ENCODE results near the gene CPAMD8. TPM values are rescaled to one million over a fixed set of nuclear protein-coding genes. Genes with fewer than 3 reads are reported as not detected.
"Not testable (repeated sequence)": the region's sequence is repeated elsewhere in the genome, so short reads cannot be mapped to it uniquely, and the experiment has no call there.

The CPAMD8 gene
- total and polyA plus RNA-seq, 2 donors (not counting 1 experiment from before 2014, with no cell fraction given) = 1.1 to 2.7 TPM

DNA sequence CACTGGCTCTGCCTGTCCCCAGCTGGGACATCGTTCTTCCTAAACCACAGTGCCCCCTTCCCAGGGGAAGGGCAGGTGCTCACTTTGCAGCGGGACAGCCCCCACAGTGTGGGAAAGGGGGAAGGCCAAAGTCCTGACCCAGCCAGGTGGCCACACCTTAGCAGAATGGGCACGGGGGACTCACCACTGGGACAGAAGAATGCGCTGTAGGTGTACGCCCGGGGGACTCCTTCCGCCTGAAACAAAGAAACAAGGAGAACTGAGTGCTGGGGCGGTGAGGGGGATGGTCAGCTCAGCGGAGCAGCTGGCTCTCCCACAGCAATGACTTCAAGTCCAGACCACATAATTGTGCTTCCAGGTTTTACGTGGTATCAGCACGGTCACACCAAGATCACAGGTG lies 88.4 kb downstream of the CPAMD8 start:
- no peak overlapping the region for H3K27ac Mint-ChIP-seq
- no peak overlapping the region for H3K4me3 Mint-ChIP-seq
- POLR2A ChIA-PET = no interaction called here
- no peaks in the 10 kb centered on the region for H3K4me1 Mint-ChIP-seq
- Histone ChIP-seq H3K9me3 (ENCODE audit: control extremely low read depth in 1 of 3, control insufficient read depth in 2 of 3, insufficient read depth in 1 of 3, low read length in 2 of 3) (peaks cover 0 to 19% (median 17%) of the 10 kb centered on the region in 3 donors), H3K79me2 (ENCODE audit: control insufficient read depth, insufficient read depth, low read length) (no peaks in the 10 kb centered on the region), H2AFZ (ENCODE audit: insufficient read depth, low read depth, low read length, poor library complexity, severe bottlenecking) (no peak overlapping the region), H3K4me3 (ENCODE audit: control extremely low read depth in 1 of 5, extremely low read depth in 1 of 5, insufficient read depth in 1 of 5, low read depth in 2 of 5, low read length in 4 of 5) (no peak overlapping the region), H3K4me1 (ENCODE audit: control insufficient read depth in 2 of 2, insufficient read depth in 2 of 2, low read length in 2 of 2) (no peaks in the 10 kb centered on the region), H3K36me3 (replicated peaks in 1 of 2; ENCODE audit: control extremely low read depth in 1 of 2, control insufficient read depth in 1 of 2, extremely low read depth in 1 of 2, insufficient read depth in 2 of 2, low read length in 1 of 2) (no peaks in the 10 kb centered on the region), H3K27me3 (replicated peaks in 1 of 4; ENCODE audit: control extremely low read depth in 1 of 4, control insufficient read depth in 3 of 4, insufficient read depth in 4 of 4, low read length in 3 of 4) (peaks cover 0 to 5% (median 0%) of the 10 kb centered on the region in 4 experiments), H3K4me2 (replicated peaks; ENCODE audit: low read depth, low read length, poor library complexity, severe bottlenecking) (no peak overlapping the region), H4K20me1 (ENCODE audit: control insufficient read depth, insufficient read depth, low read length, poor library complexity, severe bottlenecking) (no peaks in the 10 kb centered on the region), H3K9ac (ENCODE audit: low read length) (no peak overlapping the region), H3K27ac (ENCODE audit: low read length in 2 of 2) (no peak overlapping the region)
- H3K27me3 Mint-ChIP-seq = no peaks in the 10 kb centered on the region
- intact Hi-C loops (cut with micrococcal nuclease) = no loop called here
- WGBS (ENCODE audit: insufficient coverage) = 96% methylated on average over 11 of the region's 11 CpGs
- DNase-seq (no peak), ATAC-seq (ENCODE audit: low read depth) (no peak)
- peaks cover 18% of the 10 kb centered on the region for H3K9me3 Mint-ChIP-seq (ENCODE audit: insufficient read depth)
- no peak for TF ChIP-seq EZH2 (IDR thresholded peaks at IDR 0.05; ENCODE audit: borderline replicate concordance, insufficient read depth, low read depth, low read length, poor library complexity, severe bottlenecking)
- CTCF ChIA-PET = no interaction called here

DNA sequence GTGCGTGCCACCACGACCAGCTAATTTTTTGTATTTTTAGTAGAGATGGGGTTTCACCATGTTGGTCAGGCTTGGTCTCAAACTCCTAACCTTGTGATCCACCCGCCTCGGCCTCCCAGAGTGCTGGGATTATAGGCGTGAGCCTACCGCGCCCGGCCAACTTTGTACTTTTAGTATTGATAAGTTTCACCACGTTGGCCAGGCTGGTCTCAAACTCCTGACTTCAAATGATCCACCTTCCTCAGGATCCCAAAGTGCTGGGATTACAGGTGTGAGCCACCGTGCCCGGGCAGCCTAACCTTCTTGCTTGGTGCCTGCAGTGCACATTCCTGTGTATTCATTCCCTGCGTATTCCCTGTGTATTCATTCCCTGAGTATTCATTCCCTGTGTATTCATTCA lies 88.8 kb downstream of the CPAMD8 start:
- not testable (repeated sequence) for H3K27ac Mint-ChIP-seq; H3K4me2 ChIP-seq (replicated peaks; ENCODE audit: low read depth, low read length, poor library complexity, severe bottlenecking)

More for the DNA sequence above, 88.8 kb downstream of the CPAMD8 start:
- H3K79me2 ChIP-seq (ENCODE audit: control insufficient read depth, insufficient read depth, low read length); H4K20me1 ChIP-seq (ENCODE audit: control insufficient read depth, insufficient read depth, low read length, poor library complexity, severe bottlenecking); H3K4me1 ChIP-seq (ENCODE audit: control insufficient read depth in 2 of 2, insufficient read depth in 2 of 2, low read length in 2 of 2); intact Hi-C loops (cut with micrococcal nuclease); DNase-seq; H3K9ac ChIP-seq (ENCODE audit: low read length); CTCF ChIA-PET; POLR2A ChIA-PET; H3K4me1 Mint-ChIP-seq; H2AFZ ChIP-seq (ENCODE audit: insufficient read depth, low read depth, low read length, poor library complexity, severe bottlenecking); ATAC-seq (ENCODE audit: low read depth); H3K27me3 Mint-ChIP-seq; H3K4me3 Mint-ChIP-seq; H3K4me3 ChIP-seq (ENCODE audit: control extremely low read depth in 1 of 5, extremely low read depth in 1 of 5, insufficient read depth in 1 of 5, low read depth in 2 of 5, low read length in 4 of 5); H3K27ac ChIP-seq (ENCODE audit: low read length in 2 of 2); H3K27me3 ChIP-seq (replicated peaks in 1 of 4; ENCODE audit: control extremely low read depth in 1 of 4, control insufficient read depth in 3 of 4, insufficient read depth in 4 of 4, low read length in 3 of 4); H3K36me3 ChIP-seq (replicated peaks in 1 of 2; ENCODE audit: control extremely low read depth in 1 of 2, control insufficient read depth in 1 of 2, extremely low read depth in 1 of 2, insufficient read depth in 2 of 2, low read length in 1 of 2): not testable (repeated sequence)
- H3K9me3 Mint-ChIP-seq (ENCODE audit: insufficient read depth) = peaks cover 18% of the 10 kb centered on the region
- H3K9me3 ChIP-seq (ENCODE audit: control extremely low read depth in 1 of 3, control insufficient read depth in 2 of 3, insufficient read depth in 1 of 3, low read length in 2 of 3) = peaks cover 0 to 19% (median 17%) of the 10 kb centered on the region in 3 donors
- 96% methylated on average over 10 of the region's 12 CpGs for WGBS (ENCODE audit: insufficient coverage)
